Activated CD4-positive, alpha-beta T cell treated with anti-CD3 and anti-CD28 coated beads, Interleukin-2, amount 50 U/mL, for 16 hours (primary cell): Measurements from ENCODE around the gene DYNC1I1.

Experiments
- DNase-seq: peaks from one replicate; pipeline ENCODE4 v3.0.0-alpha.2; 2020

Gene DYNC1I1

GRCh38 chr7:96033009-96033598, 260.8 kb downstream of the DYNC1I1 start:
- DNase-seq: no peak

- no peak for DNase-seq
These were observed 262.8 kb downstream of the DYNC1I1 start for GRCh38 chr7:96034940-96035727.

GRCh38 chr7:96040250-96040772, 268.0 kb downstream of the DYNC1I1 start:
- no peak for DNase-seq

- no peak for DNase-seq
These were observed 268.8 kb downstream of the DYNC1I1 start for GRCh38 chr7:96041171-96041570.

GRCh38 chr7:96045181-96045580, 272.8 kb downstream of the DYNC1I1 start:
- DNase-seq: no peak

GRCh38 chr7:96045919-96046318, 273.6 kb downstream of the DYNC1I1 start:
- DNase-seq: no peak

GRCh38 chr7:96052289-96052688, 279.9 kb downstream of the DYNC1I1 start:
- no peak for DNase-seq

GRCh38 chr7:96052860-96053470, 280.6 kb downstream of the DYNC1I1 start:
- DNase-seq: no peak

- DNase-seq: no peak
These were observed 283.4 kb downstream of the DYNC1I1 start for GRCh38 chr7:96055717-96056116.

GRCh38 chr7:96059075-96059474, 286.7 kb downstream of the DYNC1I1 start:
- no peak for DNase-seq

GRCh38 chr7:96061009-96061408, 288.7 kb downstream of the DYNC1I1 start:
- no peak for DNase-seq

GRCh38 chr7:96061844-96062243, 289.5 kb downstream of the DYNC1I1 start:
- DNase-seq: no peak

- no peak for DNase-seq
These were observed 295.0 kb downstream of the DYNC1I1 start for GRCh38 chr7:96067321-96067720.

- DNase-seq: no peak
These were observed 297.0 kb downstream of the DYNC1I1 start for GRCh38 chr7:96069401-96069800.

GRCh38 chr7:96074871-96075270, 302.5 kb downstream of the DYNC1I1 start:
- DNase-seq: no peak

- peak; percentile 54 for DNase-seq
These were observed 303.4 kb downstream of the DYNC1I1 start for GRCh38 chr7:96075510-96076349.

- no peak for DNase-seq
These were observed 304.0 kb downstream of the DYNC1I1 start for GRCh38 chr7:96076350-96076707.

- no peak for DNase-seq
These were observed 307.7 kb downstream of the DYNC1I1 start for GRCh38 chr7:96080027-96080426.

- no peak for DNase-seq
These were observed 312.7 kb downstream of the DYNC1I1 start for GRCh38 chr7:96084881-96085553.

GRCh38 chr7:96085953-96086352, 313.6 kb downstream of the DYNC1I1 start:
- no peak for DNase-seq

GRCh38 chr7:96088579-96088978, 316.2 kb downstream of the DYNC1I1 start:
- DNase-seq: no peak

- no peak for DNase-seq
These were observed 317.2 kb downstream of the DYNC1I1 start for GRCh38 chr7:96089511-96089910.

GRCh38 chr7:96090756-96091155, 318.4 kb downstream of the DYNC1I1 start:
- DNase-seq: no peak
